Type B pancreatic cell (in vitro differentiated cells): Measurements from ENCODE around the gene LDLRAD4. TPM values are rescaled to one million over a fixed set of nuclear protein-coding genes. Genes with fewer than 3 reads are reported as not detected.

Experiments
- DNase-seq: peaks from one replicate; pipeline ENCODE4 v3.0.0; 2021; ENCODE audit warnings: mixed read lengths; ENCODE audit not compliant: unreplicated experiment; ENCODE audit errors: extremely low spot score
- H3K27ac Mint-ChIP-seq: 2 replicates; pipeline ENCODE4 v1.8.0; 2021; ENCODE audit warnings: mild to moderate bottlenecking, mixed read lengths
- H3K27me3 Mint-ChIP-seq: 2 replicates; pipeline ENCODE4 v1.8.0; 2021; ENCODE audit warnings: mixed read lengths
- H3K36me3 Mint-ChIP-seq: 2 replicates; pipeline ENCODE4 v1.8.0; 2021; ENCODE audit warnings: mixed read lengths
- H3K4me1 Mint-ChIP-seq: one replicate; pipeline ENCODE4 v1.8.0; 2021; ENCODE audit warnings: mixed read lengths; ENCODE audit not compliant: unreplicated experiment
- H3K4me3 Mint-ChIP-seq: 2 replicates; pipeline ENCODE4 v1.8.0; 2021; ENCODE audit warnings: mild to moderate bottlenecking, mixed read lengths
- H3K9me3 Mint-ChIP-seq: 2 replicates; pipeline ENCODE4 v1.8.0; 2021; ENCODE audit warnings: mixed read lengths
- CTCF ChIP-seq: fragments of 200-600 bp; sonication (generic); conservative IDR thresholded peaks from 2 replicates; pipeline ENCODE4 v1.5.0; 2021; ENCODE audit warnings: antibody characterized with exemption, mild to moderate bottlenecking
- total RNA-seq: library from RNA; stranded (reverse); gene quantifications from 2 replicates; pipeline ENCODE4 v1.2.1, GENCODE V29; 2021; ENCODE audit warnings: low replicate concordance

The LDLRAD4 gene
- total RNA-seq, 1 donor from 2014 or later = 2.4 TPM

GRCh38 chr18:13320096-13320495 lies 101.5 kb downstream of the LDLRAD4 start:
- Mint-ChIP-seq H3K36me3 (no peaks in the 10 kb centered on the region), H3K27me3 (peaks cover 4% of the 10 kb centered on the region), H3K27ac (no peak overlapping the region), H3K4me3 (no peak overlapping the region), H3K4me1 (peaks cover 5% of the 10 kb centered on the region), H3K9me3 (peaks cover 9% of the 10 kb centered on the region)
- DNase-seq = no peak
- TF ChIP-seq CTCF = no peak

DNA sequence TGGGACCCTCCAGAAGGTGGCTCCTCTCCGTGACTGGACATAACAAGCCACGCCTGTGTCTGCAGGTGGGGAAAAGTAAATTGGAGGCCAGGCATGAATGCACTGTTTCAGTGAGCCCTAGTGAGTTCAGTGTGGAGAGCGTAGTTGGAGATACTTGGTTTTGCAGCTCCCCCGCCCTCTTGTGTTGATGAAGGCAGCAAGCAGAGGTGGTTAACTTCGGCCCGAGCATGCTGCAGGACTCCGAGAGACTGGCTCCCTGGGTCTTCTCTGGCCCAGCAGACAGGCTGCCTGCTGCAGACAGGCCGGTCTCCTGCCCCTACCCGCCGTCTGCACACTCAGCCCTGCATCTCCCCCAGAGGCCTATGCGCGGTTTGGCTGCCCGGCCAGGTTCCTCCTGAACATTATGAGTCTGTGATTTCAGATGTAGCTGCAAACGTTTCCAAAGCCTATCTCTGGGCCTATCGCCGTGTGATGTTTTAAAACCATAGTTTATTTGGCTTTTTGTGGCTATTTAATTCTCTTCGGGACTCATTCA lies 102.4 kb downstream of the LDLRAD4 start:
- H3K4me1 Mint-ChIP-seq = peaks cover 5% of the 10 kb centered on the region

GRCh38 chr18:13321923-13322322 lies 103.4 kb downstream of the LDLRAD4 start:
- Mint-ChIP-seq H3K4me1 (peaks cover 5% of the 10 kb centered on the region), H3K27me3 (peaks cover 4% of the 10 kb centered on the region), H3K9me3 (no peaks in the 10 kb centered on the region), H3K27ac (no peak overlapping the region), H3K36me3 (no peaks in the 10 kb centered on the region), H3K4me3 (no peak overlapping the region)
- DNase-seq = no peak
- TF ChIP-seq CTCF = no peak

More for the DNA sequence above, 102.4 kb downstream of the LDLRAD4 start:
- peaks cover 5% of the 10 kb centered on the region for H3K9me3 Mint-ChIP-seq
- H3K4me3 Mint-ChIP-seq = no peak overlapping the region
- no peaks in the 10 kb centered on the region for H3K36me3 Mint-ChIP-seq
- H3K27ac Mint-ChIP-seq = no peak overlapping the region
- H3K27me3 Mint-ChIP-seq = peaks cover 4% of the 10 kb centered on the region
- TF ChIP-seq CTCF = no peak
- DNase-seq = no peak

- Mint-ChIP-seq H3K36me3 (no peaks in the 10 kb centered on the region), H3K4me3 (no peak overlapping the region), H3K4me1 (peaks cover 5% of the 10 kb centered on the region), H3K27me3 (peaks cover 4% of the 10 kb centered on the region), H3K27ac (no peak overlapping the region), H3K9me3 (no peaks in the 10 kb centered on the region)
- no peak for TF ChIP-seq CTCF
- no peak for DNase-seq
Measured at GRCh38 chr18:13323186-13323585, 104.6 kb downstream of the LDLRAD4 start.

DNA sequence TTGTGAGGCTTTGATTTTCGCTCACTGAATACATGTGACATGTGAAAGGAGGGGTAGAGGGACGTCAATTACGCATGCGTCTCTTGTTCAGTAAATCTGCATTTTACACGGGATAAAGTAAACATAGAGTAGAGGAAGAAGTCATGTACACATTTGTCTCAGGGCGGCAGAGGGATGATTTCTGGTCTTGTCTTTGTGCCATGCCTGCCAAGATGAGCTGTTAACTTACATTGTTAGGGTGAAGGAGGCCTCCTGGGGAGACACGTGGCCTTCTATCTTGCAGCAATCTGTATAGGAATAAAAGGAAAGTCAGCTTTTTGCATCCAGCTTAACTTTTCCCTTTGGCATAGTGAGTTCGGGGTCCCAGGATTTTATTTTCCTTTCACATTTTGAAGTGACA lies 106.3 kb downstream of the LDLRAD4 start:
- peaks cover 4% of the 10 kb centered on the region for H3K27me3 Mint-ChIP-seq
- H3K27ac Mint-ChIP-seq = no peak overlapping the region
- no peak overlapping the region for H3K4me3 Mint-ChIP-seq
- TF ChIP-seq CTCF = no peak
- H3K9me3 Mint-ChIP-seq = no peaks in the 10 kb centered on the region
- DNase-seq = no peak
- H3K36me3 Mint-ChIP-seq = no peaks in the 10 kb centered on the region
- peaks cover 5% of the 10 kb centered on the region for H3K4me1 Mint-ChIP-seq

DNA sequence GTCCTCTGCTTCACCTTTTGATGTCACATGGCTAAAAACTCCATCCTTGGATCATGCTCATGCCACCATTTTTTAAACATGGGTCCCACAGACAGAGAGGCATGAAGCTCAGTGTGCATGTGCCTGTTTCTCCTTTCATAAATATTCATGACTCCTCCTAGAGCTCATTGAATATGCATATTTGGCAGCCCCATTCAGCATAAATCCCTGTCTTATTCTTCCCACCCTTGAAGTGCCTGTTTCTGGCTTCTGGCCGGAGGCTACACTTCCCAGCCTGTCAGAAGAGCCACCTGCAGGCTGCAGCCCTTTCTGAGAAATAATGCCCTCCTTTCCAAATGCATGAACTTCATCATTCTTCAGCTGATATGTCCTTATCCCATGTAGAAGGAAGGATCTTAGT lies 109.7 kb downstream of the LDLRAD4 start:
- no peak overlapping the region for H3K4me3 Mint-ChIP-seq
- no peaks in the 10 kb centered on the region for H3K9me3 Mint-ChIP-seq
- no peak for DNase-seq
- no peak for TF ChIP-seq CTCF
- no peaks in the 10 kb centered on the region for H3K36me3 Mint-ChIP-seq
- peaks cover 10% of the 10 kb centered on the region for H3K27me3 Mint-ChIP-seq
- H3K27ac Mint-ChIP-seq = no peak overlapping the region
- H3K4me1 Mint-ChIP-seq = no peaks in the 10 kb centered on the region
